Spleen (tissue), 7 donors: ENCODE results near the gene USH2A.
A peak's percentile ranks its signal among the peaks of the same experiment; 100 is the strongest.

ENCODE experiments used
- POLR2A ChIP-seq, 3 donors: fragments of 450-650 bp; IDR thresholded peaks; one replicate each; pipeline ENCODE4 v1.5.1; 2017; ENCODE audit warnings: antibody characterized with exemption in 3 of 3, mild to moderate bottlenecking in 1 of 3
- POLR2AphosphoS5 ChIP-seq, 3 donors: sonication (generic); formaldehyde crosslinking; IDR thresholded peaks; one replicate each; pipeline ENCODE4 v1.5.1; 2017; ENCODE audit warnings: antibody characterized with exemption in 3 of 3
- TF ChIP-seq, protein P1 (sequence below), 11 experiments: fragments of 200-600 bp in 7 of 11; fragments of 450-650 bp in 4 of 11; sonication (generic) in 4 of 11; IDR thresholded peaks in 8 of 11; conservative IDR thresholded peaks in 3 of 11; 1 replicate in 7 of 11; 2 replicates in 4 of 11; pipeline versions ENCODE4 v1.4.0 to v1.8.0; 2016 to 2021; ENCODE audit warnings: antibody characterized with exemption in 11 of 11, inconsistent platforms in 4 of 11, mild to moderate bottlenecking in 1 of 11
- donor health status: DM: no; HTN: no; CAD: no; lungs with moderate emphysema.
- donor health status: DM: no; HTN: no; CAD: no.
- donor health status: DM: no; HTN: no; CAD: no.

DNA sequence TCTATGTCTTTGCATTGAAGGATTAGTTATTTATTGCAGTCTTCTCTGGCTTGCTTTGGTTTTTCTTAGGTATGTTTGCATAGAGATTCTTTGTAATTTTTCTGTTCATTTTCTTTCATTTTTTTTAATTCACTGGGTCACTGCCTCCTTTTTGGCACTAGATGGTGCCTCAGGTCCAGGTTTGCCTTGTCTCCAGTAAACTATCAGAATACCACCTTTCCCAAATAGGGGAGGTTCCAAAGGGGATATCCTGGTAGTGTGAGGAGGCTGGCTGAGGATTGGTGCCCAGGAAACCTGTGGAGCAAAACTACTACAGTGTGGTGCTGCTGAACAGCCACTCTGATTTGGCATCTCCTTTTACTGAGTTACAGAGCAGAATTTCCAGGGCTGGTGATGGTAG lies 599.0 kb downstream of the USH2A start:
- TF ChIP-seq POLR2A (IDR thresholded peaks at IDR 0.05) = no peak
- TF ChIP-seq, protein P1, sequence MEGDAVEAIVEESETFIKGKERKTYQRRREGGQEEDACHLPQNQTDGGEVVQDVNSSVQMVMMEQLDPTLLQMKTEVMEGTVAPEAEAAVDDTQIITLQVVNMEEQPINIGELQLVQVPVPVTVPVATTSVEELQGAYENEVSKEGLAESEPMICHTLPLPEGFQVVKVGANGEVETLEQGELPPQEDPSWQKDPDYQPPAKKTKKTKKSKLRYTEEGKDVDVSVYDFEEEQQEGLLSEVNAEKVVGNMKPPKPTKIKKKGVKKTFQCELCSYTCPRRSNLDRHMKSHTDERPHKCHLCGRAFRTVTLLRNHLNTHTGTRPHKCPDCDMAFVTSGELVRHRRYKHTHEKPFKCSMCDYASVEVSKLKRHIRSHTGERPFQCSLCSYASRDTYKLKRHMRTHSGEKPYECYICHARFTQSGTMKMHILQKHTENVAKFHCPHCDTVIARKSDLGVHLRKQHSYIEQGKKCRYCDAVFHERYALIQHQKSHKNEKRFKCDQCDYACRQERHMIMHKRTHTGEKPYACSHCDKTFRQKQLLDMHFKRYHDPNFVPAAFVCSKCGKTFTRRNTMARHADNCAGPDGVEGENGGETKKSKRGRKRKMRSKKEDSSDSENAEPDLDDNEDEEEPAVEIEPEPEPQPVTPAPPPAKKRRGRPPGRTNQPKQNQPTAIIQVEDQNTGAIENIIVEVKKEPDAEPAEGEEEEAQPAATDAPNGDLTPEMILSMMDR (IDR thresholded peaks at IDR 0.05 in 8 of 11, conservative IDR thresholded peaks at IDR 0.05 in 3 of 11) = peak in 1 of 11 experiments; percentile 9
- TF ChIP-seq POLR2AphosphoS5 (IDR thresholded peaks at IDR 0.05) = no peak
